SH-SY5Y (cell line): ENCODE data around the gene HPCAL1.

ENCODE experiments used
- GATA2 ChIP-seq: IDR thresholded peaks from 2 replicates; pipeline ENCODE4 v1.6.1; 2011; ENCODE audit warnings: mild to moderate bottlenecking, low read depth, low read length
- GATA3 ChIP-seq: IDR thresholded peaks from 2 replicates; pipeline ENCODE4 v1.6.1; 2011; ENCODE audit warnings: low read depth, mild to moderate bottlenecking, low read length, moderate library complexity

The HPCAL1 gene

GRCh38 chr2:10302479-10303180, at the start of gene HPCAL1:
HPCAL1 (plus strand) TSS chr2:10302904; CDS start chr2:10419758, 116,854 bp downstream.
- TF ChIP-seq GATA2 (no peak), GATA3 (no peak)

GRCh38 chr2:10253596-10254372, 48.9 kb upstream of the HPCAL1 start:
- TF ChIP-seq GATA3 (no peak), GATA2 (no peak)

DNA sequence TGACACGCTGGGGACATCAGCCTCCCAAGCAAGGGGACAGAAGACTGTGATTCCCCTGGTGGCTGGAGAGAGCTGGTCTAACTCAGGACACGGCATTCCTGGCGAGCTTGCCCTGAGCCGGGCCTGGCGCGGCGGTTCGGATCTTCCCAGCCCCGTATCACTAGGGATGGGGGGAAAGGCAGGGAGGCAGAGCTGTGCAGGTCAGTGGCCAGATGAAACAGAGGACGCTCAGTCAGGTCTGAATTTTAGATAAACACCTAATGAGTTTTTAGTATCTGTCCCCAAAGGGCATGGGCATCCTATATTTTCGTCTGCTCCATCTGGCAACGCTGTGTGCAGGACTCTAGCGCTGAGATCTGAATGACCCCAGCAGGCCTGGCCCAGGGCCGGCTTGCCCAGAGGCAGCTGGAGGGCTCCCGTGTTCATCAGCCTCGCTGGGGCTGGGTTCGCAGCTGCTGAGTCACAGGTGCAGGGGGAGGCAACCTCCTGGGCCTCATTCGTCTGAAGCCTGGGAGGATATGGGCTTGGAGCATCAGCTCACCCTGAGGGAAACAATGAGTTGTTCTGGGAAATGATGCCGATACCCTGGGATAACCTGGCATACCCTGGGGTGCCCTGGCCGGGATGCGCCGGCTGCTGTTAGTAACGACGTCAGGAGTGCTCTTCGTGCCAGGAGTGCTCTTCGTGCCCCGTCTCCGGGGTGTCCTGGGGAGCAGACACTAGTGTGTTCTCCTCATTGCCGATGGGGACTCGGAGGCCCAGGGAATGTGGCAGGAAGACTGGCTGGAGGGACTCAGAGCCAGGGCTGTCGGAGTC, 48.1 kb upstream of the HPCAL1 start:
- TF ChIP-seq GATA3 = no peak
- TF ChIP-seq GATA2 = no peak

GRCh38 chr2:10255189-10256030, 47.3 kb upstream of the HPCAL1 start:
- TF ChIP-seq GATA3 = no peak

GRCh38 chr2:10256031-10256514, 46.6 kb upstream of the HPCAL1 start:
- TF ChIP-seq GATA3 (no peak), GATA2 (no peak)

DNA sequence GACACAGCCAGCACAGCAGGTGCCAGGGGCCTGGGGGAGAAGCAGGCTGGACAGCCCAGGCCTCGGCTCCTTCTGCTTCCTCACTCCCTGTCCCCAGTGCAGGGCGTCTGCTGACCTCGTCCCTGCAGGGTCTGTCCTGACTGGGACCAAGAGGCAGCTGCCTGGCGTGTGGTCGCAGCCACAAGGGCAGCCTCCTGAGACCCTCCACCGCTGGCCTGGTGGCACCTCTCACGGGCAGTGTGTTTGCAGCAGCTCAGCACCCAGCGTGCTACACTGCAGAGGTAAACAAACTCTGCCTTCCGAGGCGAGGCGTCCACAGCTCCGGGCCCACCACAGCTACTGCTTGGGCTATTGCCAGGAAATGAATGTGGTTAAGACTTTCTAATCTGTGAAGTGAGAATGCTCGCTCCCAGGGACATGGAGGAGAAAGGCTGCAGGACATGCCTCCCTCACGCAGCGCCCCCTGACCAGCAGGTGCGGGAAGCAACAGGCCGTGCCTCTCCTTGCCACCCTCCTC, 46.1 kb upstream of the HPCAL1 start:
- TF ChIP-seq GATA2 (no peak), GATA3 (no peak)

DNA sequence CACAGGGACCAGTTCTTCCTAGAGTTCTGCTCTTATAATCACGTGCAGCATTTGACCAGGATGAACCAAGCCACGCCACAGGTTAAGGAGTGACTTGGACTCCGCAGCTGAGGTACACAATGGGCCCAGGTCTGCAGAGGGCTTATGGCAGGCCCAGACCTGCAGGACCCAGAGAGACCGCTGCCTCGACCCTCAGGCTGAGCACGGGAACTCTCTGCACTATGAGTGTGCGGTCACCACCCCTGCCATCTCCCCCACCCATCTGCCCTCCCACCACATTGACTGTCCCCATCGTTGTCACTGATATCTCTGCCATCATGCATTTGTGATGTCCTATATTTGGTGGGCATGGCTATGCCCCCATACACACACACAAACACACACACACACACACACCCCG, 45.7 kb upstream of the HPCAL1 start:
- TF ChIP-seq GATA2 (no peak), GATA3 (no peak)

DNA sequence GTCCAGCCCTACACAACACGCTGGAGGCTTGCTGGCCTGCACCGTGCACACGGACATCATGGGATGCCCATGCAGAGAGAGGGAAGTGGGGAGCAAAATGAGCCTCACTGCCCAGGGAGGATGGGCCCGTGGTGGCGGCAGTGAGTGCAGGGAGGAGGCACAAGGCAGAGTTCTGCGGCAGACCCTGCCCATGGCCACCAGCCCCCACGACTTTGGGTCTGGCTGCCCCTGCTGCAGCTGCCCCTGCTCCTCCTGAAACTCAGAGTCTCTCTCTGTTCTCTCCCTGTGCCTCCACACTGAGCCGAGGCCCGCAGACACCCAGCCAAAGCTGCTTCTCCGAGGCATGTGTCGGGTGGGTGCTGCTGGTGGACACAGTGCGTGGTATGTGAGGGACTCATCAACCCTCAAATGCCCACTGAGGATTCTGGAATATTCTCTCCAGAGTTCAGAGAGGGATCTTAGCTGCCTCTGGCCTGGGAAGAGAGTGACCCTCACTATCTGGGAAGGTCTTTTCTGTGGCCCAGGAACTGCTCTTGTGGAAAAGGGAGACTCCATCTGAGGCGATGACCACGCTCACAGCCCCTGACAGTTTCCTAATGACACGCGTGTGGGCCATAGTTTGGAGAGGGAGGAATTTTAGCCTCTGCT, 45.1 kb upstream of the HPCAL1 start:
- no peak for TF ChIP-seq GATA3
- no peak for TF ChIP-seq GATA2

DNA sequence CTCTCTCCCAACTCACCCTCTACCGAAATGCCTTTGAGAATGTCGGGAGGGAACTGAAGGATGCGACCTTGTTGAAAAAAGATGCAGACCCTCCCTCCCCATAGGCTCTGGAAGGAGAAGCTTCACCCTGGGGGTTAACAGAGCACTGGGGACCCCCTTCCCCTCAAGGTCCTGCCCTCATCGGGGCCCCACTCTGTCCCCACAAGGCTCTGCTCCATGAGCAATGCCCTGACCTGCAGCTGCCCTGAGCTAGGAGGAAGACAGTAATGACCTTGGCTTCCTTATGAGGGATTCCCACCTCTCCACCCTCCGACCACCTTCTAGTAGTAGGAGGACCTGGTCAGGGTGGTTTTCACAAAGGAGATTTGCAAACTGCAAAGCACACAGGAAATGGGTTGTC, 44.4 kb upstream of the HPCAL1 start:
- TF ChIP-seq GATA2 = no peak

GRCh38 chr2:10258726-10259125, 44.0 kb upstream of the HPCAL1 start:
- TF ChIP-seq GATA2 = no peak
- TF ChIP-seq GATA3 = no peak

DNA sequence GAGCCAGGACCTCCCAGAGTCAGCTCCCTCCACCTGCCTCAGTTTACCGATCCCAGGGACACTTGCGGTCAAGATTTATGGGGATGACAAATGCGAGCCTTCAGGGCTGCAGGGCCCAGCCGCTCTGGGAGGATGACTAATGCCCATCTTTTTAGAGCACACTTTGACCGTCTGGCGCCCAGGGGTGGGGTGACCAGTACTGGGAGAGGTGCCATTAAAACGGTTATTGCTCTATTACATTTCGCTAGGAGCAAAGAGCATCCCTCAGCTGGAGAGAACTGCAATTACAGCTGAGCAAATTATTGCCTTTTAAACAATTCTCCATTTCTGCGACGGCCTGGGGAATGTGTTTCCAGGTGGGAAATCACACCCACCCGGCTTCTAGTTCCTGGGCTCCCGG, 42.6 kb upstream of the HPCAL1 start:
- TF ChIP-seq GATA3 (no peak), GATA2 (no peak)

DNA sequence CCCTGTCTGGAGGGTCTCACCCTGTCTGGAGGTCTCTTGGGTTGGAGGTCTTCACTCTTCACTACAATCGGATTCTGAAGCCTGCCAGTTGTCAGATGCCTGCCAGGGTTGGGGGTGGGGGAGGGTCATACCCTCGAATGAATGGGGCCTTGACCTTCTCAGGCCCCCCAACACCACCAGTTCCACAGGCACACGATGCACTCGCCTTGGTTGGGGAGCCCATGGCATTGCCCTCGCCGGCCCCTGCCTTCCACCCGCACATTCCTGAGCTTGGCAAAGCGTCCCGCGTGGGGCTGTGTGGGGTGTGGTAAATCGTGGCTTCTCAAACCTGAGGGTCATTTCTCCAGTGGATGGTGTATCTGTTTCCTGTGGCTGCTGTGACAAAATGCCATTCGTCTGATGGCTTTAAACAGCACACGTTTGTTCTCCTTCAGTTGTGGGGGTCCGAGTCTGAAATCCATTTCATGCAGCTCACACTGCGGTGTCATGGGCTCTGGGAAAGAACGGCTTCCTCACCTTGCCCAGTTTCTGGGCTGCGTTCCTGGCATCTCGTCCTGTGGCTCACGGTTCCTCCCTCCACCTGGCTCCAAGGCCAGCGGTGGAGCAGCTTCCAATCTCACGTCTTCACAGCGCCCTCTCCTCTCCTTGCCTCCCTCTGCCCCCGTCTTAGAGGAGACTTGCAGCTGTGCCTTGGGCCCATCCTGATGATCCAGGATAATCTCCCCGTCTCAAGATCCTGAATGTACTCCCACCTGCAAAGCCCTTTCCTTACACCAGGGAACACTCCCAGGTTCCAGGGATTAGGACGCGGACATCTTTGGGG, 38.0 kb upstream of the HPCAL1 start:
- no peak for TF ChIP-seq GATA2
- no peak for TF ChIP-seq GATA3
